SK-N-SH (cell line): ENCODE data around the gene IGFBP3. TPM values are rescaled to one million over a fixed set of nuclear protein-coding genes. Genes with fewer than 3 reads are reported as not detected.

ENCODE experiments used
- CTCF ChIA-PET: fragments of 300-600, 350-600 bp; formaldehyde crosslinking; extraction: SDS; loops from one replicate; lab custom pipeline; 2021; lab: Yijun Ruan, JAX
- POLR2A ChIA-PET: fragments of 350-600 bp; sonication (Branson Sonifier 250); formaldehyde crosslinking; extraction: SDS; loops from one replicate; lab custom pipeline; 2020; ENCODE audit warnings: antibody characterized with exemption, inconsistent platforms; lab: Yijun Ruan, JAX
- DNase-seq: peaks from one replicate; pipeline ENCODE4 v3.0.0; 2012
- H2AFZ ChIP-seq: fragments of 200-600 bp; sonication (generic); 2 replicates; pipeline ENCODE4 v1.8.1; 2016; ENCODE audit warnings: antibody characterized with exemption, mild to moderate bottlenecking, low read depth
- H3F3A ChIP-seq: fragments of 200-600 bp; sonication (generic); replicated peaks from 2 replicates; pipeline ENCODE3; 2016; ENCODE audit warnings: antibody characterized with exemption, mild to moderate bottlenecking; ENCODE audit not compliant: insufficient read depth
- H3K27ac ChIP-seq, 2 experiments: fragments of 200-500 bp in 1 of 2; fragments of 200-600 bp in 1 of 2; sonication (Bioruptor generic) in 1 of 2; sonication (generic), shearing (Covaris generic) in 1 of 2; 2 replicates each; pipeline versions ENCODE4 v1.5.1 to v1.6.1; 2014 to 2016; ENCODE audit warnings: low read depth in 2 of 2, inconsistent platforms in 1 of 2, low read length in 1 of 2, mild to moderate bottlenecking in 1 of 2, mixed read lengths in 1 of 2
- H3K27me3 ChIP-seq: fragments of 200-600 bp; sonication (generic), shearing (Covaris generic); 2 replicates; pipeline ENCODE4 v1.6.1; 2016; ENCODE audit warnings: mixed run types; ENCODE audit not compliant: insufficient read depth
- H3K36me3 ChIP-seq, 2 experiments: fragments of 200-500 bp in 1 of 2; fragments of 200-600 bp in 1 of 2; sonication (Bioruptor generic) in 1 of 2; sonication (generic) in 1 of 2; replicated peaks in 1 of 2; 2 replicates each; pipeline versions ENCODE3 to v1.5.1; 2014 to 2016; ENCODE audit warnings: low read length in 1 of 2, mild to moderate bottlenecking in 1 of 2; ENCODE audit not compliant: insufficient read depth in 2 of 2, control insufficient read depth in 1 of 2
- H3K4me1 ChIP-seq, 2 experiments: fragments of 200-500 bp in 1 of 2; fragments of 200-600 bp in 1 of 2; sonication (Bioruptor generic) in 1 of 2; sonication (generic), shearing (Covaris generic) in 1 of 2; 2 replicates each; pipeline versions ENCODE4 v1.5.1 to v1.6.1; 2014 to 2016; ENCODE audit warnings: low read depth in 1 of 2, low read length in 1 of 2, mixed run types in 1 of 2; ENCODE audit not compliant: insufficient read depth in 2 of 2, control insufficient read depth in 1 of 2
- H3K4me2 ChIP-seq: fragments of 200-600 bp; sonication (generic), shearing (Covaris generic); 2 replicates; pipeline ENCODE4 v1.6.1; 2017; ENCODE audit warnings: mixed run types
- H3K4me3 ChIP-seq, 2 experiments: fragments of 200-500 bp in 1 of 2; fragments of 200-600 bp in 1 of 2; sonication (Bioruptor generic) in 1 of 2; sonication (generic), shearing (Covaris generic) in 1 of 2; 2 replicates each; pipeline versions ENCODE4 v1.5.1 to v1.8.1; 2014 to 2016; ENCODE audit warnings: low read depth in 2 of 2, inconsistent platforms in 1 of 2, low read length in 1 of 2, mild to moderate bottlenecking in 1 of 2, mixed read lengths in 1 of 2, moderate library complexity in 1 of 2
- H3K79me2 ChIP-seq: fragments of 200-600 bp; sonication (generic); 2 replicates; pipeline ENCODE4 v1.8.1; 2017; ENCODE audit warnings: mild to moderate bottlenecking; ENCODE audit not compliant: insufficient read depth
- H3K9ac ChIP-seq: fragments of 200-600 bp; sonication (generic); 2 replicates; pipeline ENCODE4 v1.6.1; 2017; ENCODE audit warnings: mixed run types
- H3K9me2 ChIP-seq: fragments of 200-600 bp; sonication (generic); 2 replicates; pipeline ENCODE4 v1.6.1; 2017; ENCODE audit warnings: mixed run types
- H3K9me3 ChIP-seq: fragments of 200-600 bp; sonication (generic); 2 replicates; pipeline ENCODE4 v1.6.1; 2017; ENCODE audit warnings: mixed run types, mild to moderate bottlenecking, moderate library complexity
- H4K20me1 ChIP-seq: fragments of 200-600 bp; sonication (generic); 2 replicates; pipeline ENCODE4 v1.6.1; 2017; ENCODE audit warnings: mild to moderate bottlenecking, mixed run types; ENCODE audit not compliant: insufficient read depth
- CHD2 ChIP-seq: fragments of 150-350 bp; IDR thresholded peaks from 2 replicates; pipeline ENCODE4 v1.6.1; 2018; ENCODE audit warnings: low read length; ENCODE audit not compliant: partially characterized antibody
- CTCF ChIP-seq: fragments of 200-600 bp; sonication (generic); IDR thresholded peaks from 2 replicates; pipeline ENCODE4 v1.6.1; 2017; ENCODE audit warnings: antibody characterized with exemption, mild to moderate bottlenecking, moderate library complexity
- FOSL2 ChIP-seq: IDR thresholded peaks from 2 replicates; pipeline ENCODE4 v1.4.0; 2012; ENCODE audit warnings: low read depth, mild to moderate bottlenecking, moderate library complexity, borderline replicate concordance
- GABPA ChIP-seq: IDR thresholded peaks from 2 replicates; pipeline ENCODE4 v1.4.0; 2012; ENCODE audit warnings: low read depth, mild to moderate bottlenecking
- GATA2 ChIP-seq: sonication (generic); formaldehyde crosslinking; IDR thresholded peaks from 2 replicates; pipeline ENCODE4 v1.5.0; 2020; ENCODE audit warnings: mild to moderate bottlenecking, missing genetic modification reagents
- MXI1 ChIP-seq: IDR thresholded peaks from 2 replicates; pipeline ENCODE4 v1.6.1; 2012; ENCODE audit warnings: mild to moderate bottlenecking, low read depth, low read length, improper control_type of control experiment
- NRF1 ChIP-seq: IDR thresholded peaks from 2 replicates; pipeline ENCODE4 v1.6.1; 2012; ENCODE audit warnings: low read depth, mild to moderate bottlenecking, low read length
- PBX3 ChIP-seq: IDR thresholded peaks from 2 replicates; pipeline ENCODE4; 2012
- POLR2AphosphoS5 ChIP-seq: IDR thresholded peaks from 2 replicates; pipeline ENCODE4 v1.6.1; 2012; ENCODE audit warnings: low read depth, low read length
- RAD21 ChIP-seq: IDR thresholded peaks from 2 replicates; pipeline ENCODE4 v1.6.1; 2012; ENCODE audit warnings: mild to moderate bottlenecking, low read length
- REST ChIP-seq: IDR thresholded peaks from 2 replicates; pipeline ENCODE4 v1.6.1; 2012; ENCODE audit warnings: mild to moderate bottlenecking, low read depth, low read length, moderate library complexity
- SMC3 ChIP-seq: IDR thresholded peaks from 2 replicates; pipeline ENCODE4 v1.6.1; 2012; ENCODE audit warnings: low read depth, low read length, improper control_type of control experiment
- TAF1 ChIP-seq: IDR thresholded peaks from 2 replicates; pipeline ENCODE4 v1.6.1; 2012; ENCODE audit warnings: low read depth, mild to moderate bottlenecking, low read length, moderate library complexity, borderline replicate concordance
- WGBS: methylation state at CpG from one replicate; pipeline ENCODE4 v1.1.6; 2017; ENCODE audit warnings: low lambda C conversion rate; 5-methylcytosine and 5-hydroxymethylcytosine counted together
- polyA plus RNA-seq, 3 experiments: library from polyadenylated mRNA; depleted of rRNA; stranded (reverse); fragments of >200 nt; gene quantifications; 2 replicates each; pipeline ENCODE4 v1.2.3, GENCODE V29; 2012
- TF ChIP-seq, protein P1 (sequence below): IDR thresholded peaks from 2 replicates; pipeline ENCODE4 v1.4.0; 2012; ENCODE audit warnings: low read depth, borderline replicate concordance

Gene IGFBP3
- polyA plus RNA-seq, 1 of the 3 experiments (the other 2 are of a cell fraction), result 51.2 TPM

GRCh38 chr7:45923290-45923689 is 2.2 kb upstream of the IGFBP3 start:
- Histone ChIP-seq H4K20me1 (peaks cover 19% of the 10 kb centered on the region), H3K9me3 (no peaks in the 10 kb centered on the region), H3K4me2 (peak overlapping the region; percentile 84), H3K36me3 (peaks cover 0 to 5% of the 10 kb centered on the region in 2 experiments), H2AFZ (peak overlapping the region; percentile 52), H3K27ac (peak overlapping the region in 1 of 2 experiments; percentile 18; a peak in 1 of 4 replicates), H3F3A (peaks cover 34% of the 10 kb centered on the region), H3K27me3 (no peaks in the 10 kb centered on the region), H3K79me2 (peaks cover 22% of the 10 kb centered on the region), H3K9me2 (no peaks in the 10 kb centered on the region), H3K4me1 (peaks cover 26 to 34% of the 10 kb centered on the region in 2 experiments), H3K4me3 (peak overlapping the region in 1 of 2 experiments; percentile 72; a peak in 2 of 4 replicates), H3K9ac (no peak overlapping the region)
- peak; percentile 98 for TF ChIP-seq RAD21
- TF ChIP-seq CTCF, result peak; percentile 100
- TF ChIP-seq FOSL2, result no peak
- peak; percentile 99 for TF ChIP-seq SMC3
- TF ChIP-seq PBX3, result no peak
- TF ChIP-seq CHD2, result peak; percentile 41
- no peak for TF ChIP-seq TAF1
- peak; percentile 25 for TF ChIP-seq GATA2
- TF ChIP-seq POLR2AphosphoS5, result no peak
- POLR2A ChIA-PET, result no interaction called here
- CTCF ChIA-PET, result interaction anchor here (0.6 to 10.7 kb wide), 115 partner anchors 9 to 1587 kb away, joined by 3 to 291 read pairs (median 4); partner anchors contain the start of gene IGFBP1
- DNase-seq, result peak; percentile 78
- 8% methylated on average over 9 of the region's 9 CpGs for WGBS

DNA sequence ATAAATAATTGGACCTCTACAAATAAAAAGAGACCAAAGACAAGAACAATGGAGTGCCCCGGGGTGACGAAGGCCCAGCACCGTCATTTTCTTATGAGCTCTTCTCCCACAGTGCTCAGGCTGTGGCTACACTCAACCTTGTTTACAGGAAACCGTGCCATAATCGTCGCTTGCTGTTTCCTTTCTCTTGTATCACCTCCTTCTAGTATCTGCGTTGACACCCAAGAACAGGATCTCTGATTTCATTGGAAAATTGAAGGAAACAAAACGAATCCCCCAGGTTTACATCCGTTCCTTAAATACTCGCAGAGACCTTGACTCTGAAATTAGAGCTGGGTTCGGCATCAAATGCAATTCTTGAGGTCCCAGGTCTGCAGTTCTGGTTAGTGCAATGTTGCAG is 1.7 kb upstream of the IGFBP3 start:
- Histone ChIP-seq H3K27ac (peak overlapping the region in 1 of 2 experiments; percentile 3; a peak in 1 of 4 replicates), H3K27me3 (no peaks in the 10 kb centered on the region)
- TF ChIP-seq NRF1 (no peak), FOSL2 (no peak), GABPA (no peak), REST (no peak), PBX3 (no peak), CTCF (no peak), TAF1 (no peak), MXI1 (no peak)
- TF ChIP-seq, protein P1, sequence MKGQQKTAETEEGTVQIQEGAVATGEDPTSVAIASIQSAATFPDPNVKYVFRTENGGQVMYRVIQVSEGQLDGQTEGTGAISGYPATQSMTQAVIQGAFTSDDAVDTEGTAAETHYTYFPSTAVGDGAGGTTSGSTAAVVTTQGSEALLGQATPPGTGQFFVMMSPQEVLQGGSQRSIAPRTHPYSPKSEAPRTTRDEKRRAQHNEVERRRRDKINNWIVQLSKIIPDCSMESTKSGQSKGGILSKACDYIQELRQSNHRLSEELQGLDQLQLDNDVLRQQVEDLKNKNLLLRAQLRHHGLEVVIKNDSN, result no peak

More for the DNA sequence above, 1.7 kb upstream of the IGFBP3 start:
- DNase-seq, result no peak
- POLR2A ChIA-PET, result no interaction called here
- peaks cover 24% of the 10 kb centered on the region for H4K20me1 ChIP-seq
- WGBS, result 30% methylated on average over 11 of the region's 11 CpGs
- H3K4me1 ChIP-seq, result peaks cover 26 to 36% of the 10 kb centered on the region in 2 experiments
- peaks cover 34% of the 10 kb centered on the region for H3F3A ChIP-seq
- peaks cover 0 to 5% of the 10 kb centered on the region in 2 experiments for H3K36me3 ChIP-seq
- H3K79me2 ChIP-seq, result peaks cover 27% of the 10 kb centered on the region
- H3K4me2 ChIP-seq, result peak overlapping the region; percentile 84
- CTCF ChIA-PET, result interaction anchor here (0.5 to 10.7 kb wide), 139 partner anchors 8 to 1587 kb away, joined by 3 to 291 read pairs (median 4); partner anchors contain the start of gene IGFBP1
- H3K9me2 ChIP-seq, result no peaks in the 10 kb centered on the region
- 0 out of 2 replicates have a peak overlapping the region, but pooled peaks have one; percentile 1 for H3K9ac ChIP-seq
- peak overlapping the region; percentile 4 to 72; a peak in 3 of 4 replicates for H3K4me3 ChIP-seq
- no peaks in the 10 kb centered on the region for H3K9me3 ChIP-seq
- peak overlapping the region; percentile 52 for H2AFZ ChIP-seq
